HEK293 (cell line): Measurements from ENCODE around the gene CTIF.

ENCODE experiments used
- CTCF ChIA-PET: fragments of 350-600 bp; formaldehyde crosslinking; extraction: SDS; loops from one replicate; lab custom pipeline; 2021; ENCODE audit warnings: antibody characterized with exemption; lab: Yijun Ruan, JAX
- POLR2A ChIA-PET: fragments of 300-600 bp; formaldehyde crosslinking; extraction: SDS; loops from one replicate; lab custom pipeline; 2020; ENCODE audit warnings: antibody characterized with exemption, inconsistent platforms; lab: Yijun Ruan, JAX
- H3K27ac ChIP-seq: fragments of 200-500 bp; sonication (Bioruptor generic); 2 replicates; pipeline ENCODE4 v1.5.1; 2014; ENCODE audit warnings: low read depth, low read length, control low read depth, inconsistent platforms; ENCODE audit errors: extremely low read depth
- H3K36me3 ChIP-seq, 2 experiments: fragments of 200-500 bp in 1 of 2; sonication (Bioruptor generic) in 1 of 2; 1 replicate in 1 of 2; 2 replicates in 1 of 2; pipeline ENCODE4 v1.5.1; 2014 to 2017; ENCODE audit warnings: inconsistent platforms in 2 of 2, low read length in 2 of 2; ENCODE audit not compliant: control insufficient read depth in 2 of 2, insufficient read depth in 1 of 2
- H3K4me1 ChIP-seq: fragments of 200-500 bp; sonication (Bioruptor generic); 2 replicates; pipeline ENCODE4 v1.5.1; 2014; ENCODE audit warnings: mild to moderate bottlenecking, low read length, inconsistent platforms; ENCODE audit not compliant: control insufficient read depth, insufficient read depth
- H3K4me3 ChIP-seq: 2 replicates; pipeline ENCODE4 v1.5.1; 2011; ENCODE audit warnings: low read depth, mild to moderate bottlenecking, control low read depth, low read length, moderate library complexity
- H3K9me3 ChIP-seq: fragments of 200-500 bp; sonication (Bioruptor generic); 2 replicates; pipeline ENCODE4 v1.5.1; 2014; ENCODE audit warnings: low read depth, low read length, inconsistent platforms; ENCODE audit not compliant: control insufficient read depth, insufficient read depth
- KLF1 ChIP-seq: fragments of 450-650 bp; formaldehyde crosslinking; IDR thresholded peaks from 2 replicates; pipeline ENCODE4 v1.5.1; 2016; ENCODE audit warnings: missing biosample characterization, missing genetic modification characterization
- ZFHX2 ChIP-seq: fragments of 450-650 bp; formaldehyde crosslinking; conservative IDR thresholded peaks from 2 replicates; pipeline ENCODE4 v1.5.1; 2016; ENCODE audit warnings: missing biosample characterization, missing genetic modification characterization
- ZIC2 ChIP-seq: fragments of 450-650 bp; formaldehyde crosslinking; IDR thresholded peaks from 2 replicates; pipeline ENCODE4 v1.5.1; 2016; ENCODE audit warnings: missing biosample characterization, missing genetic modification characterization
- ZNF169 ChIP-seq: fragments of 450-650 bp; formaldehyde crosslinking; IDR thresholded peaks from 2 replicates; pipeline ENCODE4 v1.5.1; 2016; ENCODE audit warnings: missing biosample characterization, missing genetic modification characterization
- ZNF341 ChIP-seq: fragments of 450-650 bp; formaldehyde crosslinking; IDR thresholded peaks from 2 replicates; pipeline ENCODE4; 2016; ENCODE audit warnings: low read depth, missing biosample characterization, missing genetic modification characterization
- ZNF510 ChIP-seq: fragments of 450-650 bp; formaldehyde crosslinking; IDR thresholded peaks from 2 replicates; pipeline ENCODE4 v1.5.1; 2018; ENCODE audit warnings: mild to moderate bottlenecking, missing genetic modification characterization, missing biosample characterization; ENCODE audit not compliant: insufficient replicate concordance
- ZNF600 ChIP-seq: fragments of 450-650 bp; formaldehyde crosslinking; IDR thresholded peaks from 2 replicates; pipeline ENCODE4 v1.5.1; 2016; ENCODE audit warnings: missing biosample characterization, missing genetic modification characterization
- ZNF623 ChIP-seq: fragments of 450-650 bp; formaldehyde crosslinking; IDR thresholded peaks from 2 replicates; pipeline ENCODE4 v1.5.1; 2016; ENCODE audit warnings: missing biosample characterization, missing genetic modification characterization
- ZNF654 ChIP-seq: fragments of 450-650 bp; formaldehyde crosslinking; IDR thresholded peaks from 2 replicates; pipeline ENCODE4 v1.5.1; 2016; ENCODE audit warnings: low read depth, missing biosample characterization, missing genetic modification characterization
- ZNF704 ChIP-seq: fragments of 450-650 bp; formaldehyde crosslinking; IDR thresholded peaks from 2 replicates; pipeline ENCODE4 v1.5.1; 2016; ENCODE audit warnings: missing biosample characterization, missing genetic modification characterization
- ZNF791 ChIP-seq: fragments of 450-650 bp; formaldehyde crosslinking; IDR thresholded peaks from 2 replicates; pipeline ENCODE4 v1.5.1; 2016; ENCODE audit warnings: missing biosample characterization, missing genetic modification characterization
- ZNF843 ChIP-seq: fragments of 450-650 bp; formaldehyde crosslinking; IDR thresholded peaks from 2 replicates; pipeline ENCODE4 v1.5.1; 2016; ENCODE audit warnings: missing biosample characterization, missing genetic modification characterization
- ZSCAN30 ChIP-seq: fragments of 450-650 bp; IDR thresholded peaks from 2 replicates; pipeline ENCODE4 v1.5.1; 2018; ENCODE audit warnings: missing biosample characterization, mild to moderate bottlenecking, missing genetic modification characterization, moderate library complexity
- TF ChIP-seq, protein P1 (sequence below): fragments of 450-650 bp; formaldehyde crosslinking; IDR thresholded peaks from 2 replicates; pipeline ENCODE4 v1.5.1; 2016; ENCODE audit warnings: missing biosample characterization, missing genetic modification characterization

Gene CTIF

DNA sequence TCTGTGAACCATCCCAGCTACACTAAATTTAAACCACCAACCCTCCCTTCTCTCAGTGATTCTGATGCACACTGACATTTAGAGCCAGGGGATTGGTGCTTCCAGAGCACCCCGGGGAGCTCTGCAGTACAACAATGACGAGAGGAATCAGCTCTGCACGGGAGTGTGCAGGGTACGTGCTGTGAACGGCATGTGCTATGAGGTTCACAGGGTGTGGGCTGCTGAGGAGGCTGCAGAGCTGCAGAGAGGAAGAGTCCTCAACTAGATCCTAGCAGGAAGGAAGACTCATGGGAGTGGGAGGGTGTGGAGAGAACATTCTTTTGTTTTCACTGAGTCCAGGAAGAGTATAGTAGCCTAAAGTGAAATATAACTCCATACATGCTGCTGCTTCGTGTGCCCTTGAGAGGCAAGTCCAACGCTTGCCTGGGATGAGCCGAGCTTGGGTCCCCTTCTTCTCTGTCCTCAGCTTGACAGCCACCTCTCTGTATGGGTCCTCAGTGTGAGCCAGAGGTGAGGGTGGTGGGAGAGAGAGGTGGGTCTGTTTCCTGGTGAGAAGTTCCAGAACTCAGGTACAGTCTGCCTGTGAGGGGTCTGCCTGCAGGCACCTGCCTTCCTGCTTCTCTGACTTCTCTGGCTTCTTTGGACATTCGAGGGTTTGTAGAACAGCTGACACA lies 118.8 kb downstream of the CTIF start:
- CTCF ChIA-PET = interaction anchor here (0.6 to 1.0 kb wide), 2 partner anchors 187 to 607 kb away, joined by 4 to 8 read pairs; no protein-coding TSS in a partner anchor

DNA sequence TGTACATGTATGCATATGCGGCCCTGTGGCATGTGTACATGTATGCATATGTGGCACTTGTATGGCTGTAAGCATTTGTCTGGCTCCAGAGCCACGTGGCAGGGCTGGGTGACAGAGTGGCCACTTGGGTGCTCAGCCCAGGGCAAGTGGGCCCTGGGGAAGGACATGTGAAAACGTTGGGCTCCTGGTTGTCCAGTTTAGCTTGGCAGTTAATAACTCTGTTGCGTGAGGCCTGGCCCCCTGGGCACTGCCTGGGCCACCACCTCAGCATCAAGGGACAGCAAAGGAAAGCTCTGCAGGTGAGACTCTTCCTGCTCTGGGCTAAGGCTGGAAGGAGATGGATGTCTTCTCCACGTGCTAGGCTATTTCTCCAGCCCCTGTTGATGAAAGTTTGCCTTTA lies 119.9 kb downstream of the CTIF start:
- H3K36me3 ChIP-seq = no peaks in the 10 kb centered on the region
- POLR2A ChIA-PET = no interaction called here
- CTCF ChIA-PET = interaction anchor here (0.6 to 0.7 kb wide), 3 partner anchors 9 to 752 kb away, joined by 3 read pairs; no protein-coding TSS in a partner anchor
- TF ChIP-seq ZNF843 (tag by site-specific recombination) = no peak
- TF ChIP-seq ZNF704 (tag by site-specific recombination) = no peak
- no peak for TF ChIP-seq ZNF510 (tag by site-specific recombination)
- no peak for TF ChIP-seq ZNF341
- H3K4me3 ChIP-seq = no peak overlapping the region
- H3K9me3 ChIP-seq = no peaks in the 10 kb centered on the region
- peaks cover 14% of the 10 kb centered on the region for H3K4me1 ChIP-seq
- no peak overlapping the region for H3K27ac ChIP-seq

More for the DNA sequence above, 118.8 kb downstream of the CTIF start:
- H3K9me3 ChIP-seq = no peaks in the 10 kb centered on the region
- TF ChIP-seq ZIC2 (tag by site-specific recombination) (peak; percentile 97), KLF1 (tag by site-specific recombination) (no peak), ZFHX2 (tag by site-specific recombination) (0 out of 2 replicates have a peak, but pooled peaks have one; percentile 10), ZNF600 (tag by site-specific recombination) (no peak)
- peaks cover 14% of the 10 kb centered on the region for H3K4me1 ChIP-seq
- POLR2A ChIA-PET = no interaction called here
- H3K4me3 ChIP-seq = no peak overlapping the region
- no peaks in the 10 kb centered on the region for H3K36me3 ChIP-seq
- H3K27ac ChIP-seq = no peak overlapping the region

GRCh38 chr18:48659188-48660009 lies 120.6 kb downstream of the CTIF start:
- POLR2A ChIA-PET = no interaction called here

More at GRCh38 chr18:48659188-48660009, 120.6 kb downstream of the CTIF start:
- no peak overlapping the region for H3K4me3 ChIP-seq
- CTCF ChIA-PET = interaction anchor here (0.6 to 6.1 kb wide), 3 partner anchors 9 to 752 kb away, joined by 3 to 71 read pairs (median 3); no protein-coding TSS in a partner anchor
- H3K9me3 ChIP-seq = no peaks in the 10 kb centered on the region
- TF ChIP-seq, protein P1, sequence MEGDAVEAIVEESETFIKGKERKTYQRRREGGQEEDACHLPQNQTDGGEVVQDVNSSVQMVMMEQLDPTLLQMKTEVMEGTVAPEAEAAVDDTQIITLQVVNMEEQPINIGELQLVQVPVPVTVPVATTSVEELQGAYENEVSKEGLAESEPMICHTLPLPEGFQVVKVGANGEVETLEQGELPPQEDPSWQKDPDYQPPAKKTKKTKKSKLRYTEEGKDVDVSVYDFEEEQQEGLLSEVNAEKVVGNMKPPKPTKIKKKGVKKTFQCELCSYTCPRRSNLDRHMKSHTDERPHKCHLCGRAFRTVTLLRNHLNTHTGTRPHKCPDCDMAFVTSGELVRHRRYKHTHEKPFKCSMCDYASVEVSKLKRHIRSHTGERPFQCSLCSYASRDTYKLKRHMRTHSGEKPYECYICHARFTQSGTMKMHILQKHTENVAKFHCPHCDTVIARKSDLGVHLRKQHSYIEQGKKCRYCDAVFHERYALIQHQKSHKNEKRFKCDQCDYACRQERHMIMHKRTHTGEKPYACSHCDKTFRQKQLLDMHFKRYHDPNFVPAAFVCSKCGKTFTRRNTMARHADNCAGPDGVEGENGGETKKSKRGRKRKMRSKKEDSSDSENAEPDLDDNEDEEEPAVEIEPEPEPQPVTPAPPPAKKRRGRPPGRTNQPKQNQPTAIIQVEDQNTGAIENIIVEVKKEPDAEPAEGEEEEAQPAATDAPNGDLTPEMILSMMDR (tag by site-specific recombination) = no peak
- TF ChIP-seq ZSCAN30 (tag by site-specific recombination) (no peak), ZNF791 (no peak), ZNF623 (tag by site-specific recombination) (no peak), ZNF341 (no peak), ZNF654 (tag by site-specific recombination) (no peak), ZNF169 (tag by site-specific recombination) (no peak)
- H3K36me3 ChIP-seq = no peaks in the 10 kb centered on the region
- no peak overlapping the region for H3K27ac ChIP-seq
- H3K4me1 ChIP-seq = peaks cover 14% of the 10 kb centered on the region
